DOHH2 (cell line): Measurements from ENCODE around the gene TTBK1.

Experiments
- H3F3A ChIP-seq: fragments of 200-600 bp; sonication (generic), shearing (Covaris generic); 2 replicates; pipeline ENCODE4 v1.6.0; 2016; ENCODE audit warnings: antibody characterized with exemption, mild to moderate bottlenecking; ENCODE audit not compliant: control insufficient read depth, insufficient read depth
- H3K27ac ChIP-seq: fragments of 200-600 bp; sonication (generic); 2 replicates; pipeline ENCODE4 v1.5.1; 2014; ENCODE audit warnings: low read depth, mild to moderate bottlenecking, low read length, moderate library complexity
- H3K27me3 ChIP-seq: fragments of 200-600 bp; sonication (generic); 2 replicates; pipeline ENCODE4 v1.6.1; 2014; ENCODE audit warnings: mild to moderate bottlenecking, low read length, mixed read lengths; ENCODE audit not compliant: control insufficient read depth
- H3K36me3 ChIP-seq: fragments of 200-600 bp; sonication (generic); 2 replicates; pipeline ENCODE4 v1.6.1; 2014; ENCODE audit warnings: mild to moderate bottlenecking, low read length, moderate library complexity, mixed read lengths; ENCODE audit not compliant: control insufficient read depth
- H3K4me1 ChIP-seq: fragments of 200-600 bp; sonication (generic); 2 replicates; pipeline ENCODE4 v1.6.1; 2014; ENCODE audit warnings: mild to moderate bottlenecking, low read length, mixed read lengths; ENCODE audit not compliant: control insufficient read depth
- H3K4me2 ChIP-seq: fragments of 200-600 bp; sonication (generic); 2 replicates; pipeline ENCODE4 v1.6.0; 2014; ENCODE audit warnings: mild to moderate bottlenecking, low read length, moderate library complexity
- H3K4me3 ChIP-seq: fragments of 200-600 bp; sonication (generic); 2 replicates; pipeline ENCODE4 v1.5.1; 2014; ENCODE audit warnings: mild to moderate bottlenecking, low read length, mixed read lengths
- H3K79me2 ChIP-seq: fragments of 200-600 bp; sonication (generic); 2 replicates; pipeline ENCODE4 v1.6.1; 2014; ENCODE audit warnings: mild to moderate bottlenecking, low read length, mixed read lengths; ENCODE audit not compliant: control insufficient read depth
- H3K9me2 ChIP-seq: fragments of 200-600 bp; sonication (generic); replicated peaks from 2 replicates; pipeline ENCODE4 v1.6.1; 2014; ENCODE audit warnings: mild to moderate bottlenecking, low read length, mixed read lengths; ENCODE audit not compliant: control insufficient read depth
- H3K9me3 ChIP-seq: fragments of 200-600 bp; sonication (generic); 2 replicates; pipeline ENCODE4 v1.6.1; 2014; ENCODE audit warnings: antibody characterized with exemption, low read length, mixed read lengths; ENCODE audit not compliant: control insufficient read depth, insufficient read depth
- H4K20me1 ChIP-seq: fragments of 200-600 bp; sonication (generic); 2 replicates; pipeline ENCODE4 v1.6.0; 2014; ENCODE audit warnings: low read depth, mild to moderate bottlenecking, antibody characterized with exemption, low read length, moderate library complexity; ENCODE audit not compliant: control insufficient read depth, insufficient read depth
- EZH2phosphoT487 ChIP-seq: fragments of 200-600 bp; sonication (generic); IDR thresholded peaks from 2 replicates; pipeline ENCODE4 v1.6.1; 2017; ENCODE audit warnings: borderline replicate concordance, mild to moderate bottlenecking, antibody characterized with exemption, low read length, moderate library complexity, mixed read lengths
- TF ChIP-seq, protein P1 (sequence below): fragments of 200-600 bp; sonication (generic); IDR thresholded peaks from one replicate; pipeline ENCODE4 v1.5.1; 2014; ENCODE audit warnings: antibody characterized with exemption, mild to moderate bottlenecking, low read depth, low read length; ENCODE audit not compliant: poor library complexity, severe bottlenecking

TTBK1 gene

DNA sequence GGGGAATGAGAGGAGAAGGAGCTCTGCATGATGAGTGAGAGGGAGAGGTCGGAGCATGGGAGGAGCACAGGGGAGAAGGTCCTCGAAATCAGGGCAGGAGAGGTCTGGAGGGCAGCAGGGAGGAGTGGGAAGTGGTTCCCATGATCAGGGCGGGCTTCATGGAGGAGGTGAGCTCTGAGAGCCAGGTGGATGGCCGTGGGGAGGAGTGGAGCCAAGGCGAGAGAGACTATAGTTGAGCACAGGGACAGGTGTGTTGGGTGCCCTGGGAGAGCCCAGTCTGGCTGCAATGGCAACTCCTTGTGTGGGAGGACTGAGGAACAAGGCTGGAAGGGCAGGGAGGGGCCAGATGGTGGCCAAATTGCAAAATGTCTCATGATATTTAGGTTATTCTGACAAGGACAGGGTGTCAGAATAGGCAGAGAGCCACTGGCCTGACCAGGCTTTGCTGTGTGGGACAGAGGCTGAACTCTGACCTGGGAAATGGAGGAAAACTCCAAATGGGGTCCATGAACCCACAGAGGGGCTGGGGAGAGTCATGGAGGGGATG, 21.4 kb downstream of the TTBK1 start:
- Histone ChIP-seq H3K36me3 (no peaks in the 10 kb centered on the region), H3K4me3 (no peak overlapping the region), H3K4me2 (no peak overlapping the region), H3K9me3 (no peaks in the 10 kb centered on the region), H3K27me3 (no peaks in the 10 kb centered on the region), H3K27ac (no peak overlapping the region), H4K20me1 (no peaks in the 10 kb centered on the region), H3K9me2 (no peaks in the 10 kb centered on the region), H3K79me2 (no peaks in the 10 kb centered on the region), H3K4me1 (peaks cover 36% of the 10 kb centered on the region), H3F3A (no peaks in the 10 kb centered on the region)
- TF ChIP-seq, protein P1, sequence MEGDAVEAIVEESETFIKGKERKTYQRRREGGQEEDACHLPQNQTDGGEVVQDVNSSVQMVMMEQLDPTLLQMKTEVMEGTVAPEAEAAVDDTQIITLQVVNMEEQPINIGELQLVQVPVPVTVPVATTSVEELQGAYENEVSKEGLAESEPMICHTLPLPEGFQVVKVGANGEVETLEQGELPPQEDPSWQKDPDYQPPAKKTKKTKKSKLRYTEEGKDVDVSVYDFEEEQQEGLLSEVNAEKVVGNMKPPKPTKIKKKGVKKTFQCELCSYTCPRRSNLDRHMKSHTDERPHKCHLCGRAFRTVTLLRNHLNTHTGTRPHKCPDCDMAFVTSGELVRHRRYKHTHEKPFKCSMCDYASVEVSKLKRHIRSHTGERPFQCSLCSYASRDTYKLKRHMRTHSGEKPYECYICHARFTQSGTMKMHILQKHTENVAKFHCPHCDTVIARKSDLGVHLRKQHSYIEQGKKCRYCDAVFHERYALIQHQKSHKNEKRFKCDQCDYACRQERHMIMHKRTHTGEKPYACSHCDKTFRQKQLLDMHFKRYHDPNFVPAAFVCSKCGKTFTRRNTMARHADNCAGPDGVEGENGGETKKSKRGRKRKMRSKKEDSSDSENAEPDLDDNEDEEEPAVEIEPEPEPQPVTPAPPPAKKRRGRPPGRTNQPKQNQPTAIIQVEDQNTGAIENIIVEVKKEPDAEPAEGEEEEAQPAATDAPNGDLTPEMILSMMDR = no peak
- TF ChIP-seq EZH2phosphoT487 = no peak

DNA sequence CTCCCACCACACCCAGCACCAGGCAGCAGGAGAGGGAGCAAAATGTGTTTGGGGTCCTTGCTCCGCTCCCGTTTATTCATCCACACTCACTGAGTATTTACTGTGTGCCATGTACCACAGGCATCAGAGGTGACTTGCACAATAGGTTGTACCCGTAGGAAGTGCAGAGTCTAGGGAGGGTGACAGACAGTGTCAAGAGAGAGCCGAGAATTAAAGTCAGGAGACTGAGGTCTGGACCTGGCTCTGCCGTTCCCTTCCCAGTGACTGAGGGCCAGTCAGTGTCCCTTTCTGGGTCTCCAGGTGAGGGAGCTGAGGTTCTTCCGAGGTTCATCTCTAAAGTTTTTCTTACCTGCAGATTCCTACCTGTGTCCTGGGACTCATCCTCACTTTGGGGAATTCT, 22.3 kb downstream of the TTBK1 start:
- TF ChIP-seq, protein P1 = no peak
- TF ChIP-seq EZH2phosphoT487 = no peak
- H3K4me2 ChIP-seq = no peak overlapping the region
- no peak overlapping the region for H3K4me3 ChIP-seq
- no peaks in the 10 kb centered on the region for H4K20me1 ChIP-seq
- peaks cover 45% of the 10 kb centered on the region for H3K4me1 ChIP-seq
- H3K9me3 ChIP-seq = no peaks in the 10 kb centered on the region
- H3K27me3 ChIP-seq = no peaks in the 10 kb centered on the region
- H3K79me2 ChIP-seq = no peaks in the 10 kb centered on the region
- no peaks in the 10 kb centered on the region for H3K36me3 ChIP-seq
- no peaks in the 10 kb centered on the region for H3K9me2 ChIP-seq
- peaks cover 3% of the 10 kb centered on the region; the same call in 1 of the 2 replicates for H3F3A ChIP-seq
- H3K27ac ChIP-seq = no peak overlapping the region

DNA sequence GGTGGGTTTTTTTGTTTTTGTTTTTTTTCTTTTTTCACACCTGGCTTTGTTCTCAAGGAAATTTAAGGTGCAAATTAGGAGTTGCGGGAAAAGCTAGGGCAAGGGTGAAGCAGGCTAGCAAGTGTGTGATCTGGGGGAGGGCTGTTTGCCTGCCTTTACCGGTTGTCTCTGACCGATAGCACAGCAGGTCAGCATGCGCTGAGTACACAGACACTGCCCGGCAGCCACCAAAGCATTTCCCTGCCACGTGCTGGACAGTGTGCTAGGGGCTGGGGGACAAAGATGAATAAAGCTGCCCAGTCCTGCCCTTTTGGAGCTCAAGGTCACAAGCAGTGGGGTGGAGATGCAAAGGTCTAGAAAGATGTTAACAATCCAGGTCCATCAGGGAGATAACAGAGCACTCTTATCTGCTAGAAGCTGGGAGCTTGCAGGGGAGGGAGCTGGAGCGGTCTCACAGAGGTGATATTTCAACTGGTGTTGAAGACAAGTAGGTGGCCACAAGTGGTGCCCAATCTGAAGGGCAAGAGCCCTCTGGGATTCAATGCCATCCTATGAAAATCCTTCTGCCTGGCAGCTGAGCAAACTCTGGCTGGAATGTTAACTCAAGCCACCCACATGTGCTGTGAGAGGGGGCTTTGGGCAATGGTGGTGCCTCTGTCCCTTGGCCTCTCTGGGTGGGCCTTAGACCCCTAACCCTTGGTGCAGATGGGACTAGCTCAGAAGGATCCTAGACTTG, 24.5 kb downstream of the TTBK1 start:
- Histone ChIP-seq H3K36me3 (no peaks in the 10 kb centered on the region), H3K4me2 (peak overlapping the region; percentile 65; the same call in 1 of the 2 replicates), H3K4me3 (no peak overlapping the region), H3K27me3 (no peaks in the 10 kb centered on the region), H3F3A (peaks cover 23% of the 10 kb centered on the region), H3K4me1 (peaks cover 66% of the 10 kb centered on the region), H3K9me2 (no peaks in the 10 kb centered on the region), H3K9me3 (no peaks in the 10 kb centered on the region), H3K79me2 (no peaks in the 10 kb centered on the region), H4K20me1 (no peaks in the 10 kb centered on the region), H3K27ac (no peak overlapping the region)
- no peak for TF ChIP-seq EZH2phosphoT487
- TF ChIP-seq, protein P1 = no peak
